SU-DHL-6 (cell line): ENCODE data around the gene CCND3.

Experiments
- H2AFZ ChIP-seq: fragments of 200-600 bp; sonication (generic); 2 replicates; pipeline ENCODE4 v1.6.1; 2014; ENCODE audit warnings: low read depth, mild to moderate bottlenecking, moderate library complexity, mixed read lengths, antibody characterized with exemption, low read length; ENCODE audit not compliant: severe bottlenecking
- H3F3A ChIP-seq: fragments of 200-600 bp; shearing (Covaris generic); 2 replicates; pipeline ENCODE4 v1.6.0; 2016; ENCODE audit warnings: antibody characterized with exemption, mild to moderate bottlenecking; ENCODE audit not compliant: insufficient read depth
- H3K27ac ChIP-seq: fragments of 200-600 bp; sonication (generic); 2 replicates; pipeline ENCODE4 v1.5.1; 2016; ENCODE audit warnings: low read depth, mild to moderate bottlenecking, low read length, moderate library complexity, mixed read lengths
- H3K27me3 ChIP-seq: fragments of 200-600 bp; sonication (generic), shearing (Covaris generic); 2 replicates; pipeline ENCODE4 v1.6.0; 2014; ENCODE audit warnings: mild to moderate bottlenecking, low read length
- H3K36me3 ChIP-seq: fragments of 200-600 bp; sonication (generic); 2 replicates; pipeline ENCODE4 v1.6.1; 2014; ENCODE audit warnings: mild to moderate bottlenecking, low read length, mixed read lengths
- H3K4me2 ChIP-seq: fragments of 300-600, 200-600 bp; shearing (Covaris generic), sonication (generic); 2 replicates; pipeline ENCODE4 v1.6.0; 2014; ENCODE audit warnings: low read length, low read depth, mild to moderate bottlenecking; ENCODE audit not compliant: poor library complexity, severe bottlenecking
- H3K4me3 ChIP-seq: fragments of 200-600 bp; sonication (generic); 2 replicates; pipeline ENCODE4 v1.5.1; 2014; ENCODE audit warnings: antibody characterized with exemption, low read length, mild to moderate bottlenecking, mixed read lengths; ENCODE audit not compliant: insufficient read depth, poor library complexity, severe bottlenecking
- H3K79me2 ChIP-seq: fragments of 200-600 bp; sonication (generic); 2 replicates; pipeline ENCODE4 v1.6.1; 2014; ENCODE audit warnings: mild to moderate bottlenecking, low read length, moderate library complexity; ENCODE audit not compliant: insufficient read depth
- H3K9ac ChIP-seq: fragments of 200-600 bp; sonication (generic); 2 replicates; pipeline ENCODE4 v1.7.0; 2014; ENCODE audit warnings: mild to moderate bottlenecking, low read length
- H3K9me2 ChIP-seq: fragments of 200-600 bp; sonication (generic); replicated peaks from 2 replicates; pipeline ENCODE4 v1.6.1; 2014; ENCODE audit warnings: low read length; ENCODE audit not compliant: insufficient read depth
- H3K9me3 ChIP-seq: fragments of 200-600 bp; sonication (generic); 2 replicates; pipeline ENCODE4 v1.6.1; 2014; ENCODE audit warnings: low read length, mixed read lengths; ENCODE audit not compliant: insufficient read depth
- H4K20me1 ChIP-seq: fragments of 200-600 bp; sonication (generic); 2 replicates; pipeline ENCODE4 v1.6.1; 2014; ENCODE audit warnings: low read depth, mild to moderate bottlenecking, antibody characterized with exemption, low read length, moderate library complexity, mixed read lengths
- CTCF ChIP-seq: fragments of 200-600 bp; sonication (generic); IDR thresholded peaks from one replicate; pipeline ENCODE4 v1.5.1; 2017; ENCODE audit warnings: antibody characterized with exemption, mild to moderate bottlenecking, low read length, moderate library complexity; ENCODE audit not compliant: insufficient read depth, poor library complexity, severe bottlenecking
- EZH2phosphoT487 ChIP-seq: fragments of 200-600 bp; sonication (generic), shearing (Covaris generic); conservative IDR thresholded peaks from 2 replicates; pipeline ENCODE4 v1.6.1; 2018; ENCODE audit warnings: mild to moderate bottlenecking, antibody characterized with exemption, low read length, moderate library complexity, mixed read lengths

The CCND3 gene

GRCh38 chr6:41958022-41958856 lies 16.6 kb upstream of the CCND3 start:
- Histone ChIP-seq H3K27me3 (no peaks in the 10 kb centered on the region), H4K20me1 (no peaks in the 10 kb centered on the region), H3K79me2 (no peaks in the 10 kb centered on the region), H3K36me3 (no peaks in the 10 kb centered on the region), H3F3A (0 out of 2 replicates have a peak, but pooled peaks cover 6% of the 10 kb centered on the region), H3K27ac (no peak overlapping the region), H2AFZ (no peak overlapping the region), H3K9me3 (no peaks in the 10 kb centered on the region), H3K4me2 (no peak overlapping the region), H3K9ac (no peak overlapping the region), H3K9me2 (no peaks in the 10 kb centered on the region), H3K4me3 (no peak overlapping the region)
- TF ChIP-seq CTCF (no peak), EZH2phosphoT487 (no peak)

DNA sequence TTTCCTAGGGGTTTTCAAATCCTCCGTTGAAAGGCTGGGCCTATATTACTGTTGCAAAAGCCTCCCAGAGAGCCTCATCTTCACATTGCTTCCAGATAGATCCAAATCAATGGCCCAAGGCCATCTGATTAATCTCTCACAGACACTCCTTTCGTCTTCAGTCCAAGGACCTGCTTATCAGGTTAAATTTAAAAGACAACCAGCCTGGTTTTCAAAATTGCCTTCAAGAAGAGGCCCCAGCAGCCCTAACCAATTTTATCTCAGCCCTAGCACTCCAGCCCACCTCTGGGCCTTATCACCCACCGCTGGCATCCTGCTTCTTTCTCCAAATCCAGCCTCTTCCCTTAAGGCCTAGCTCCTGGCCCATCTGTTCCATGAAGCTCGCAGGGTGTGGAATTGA lies 15.5 kb upstream of the CCND3 start:
- Histone ChIP-seq H3K27ac (no peak overlapping the region), H2AFZ (no peak overlapping the region), H4K20me1 (no peaks in the 10 kb centered on the region), H3K9ac (no peak overlapping the region), H3K4me2 (no peak overlapping the region), H3K27me3 (no peaks in the 10 kb centered on the region), H3K79me2 (no peaks in the 10 kb centered on the region), H3K9me3 (no peaks in the 10 kb centered on the region), H3K9me2 (no peaks in the 10 kb centered on the region), H3K4me3 (no peak overlapping the region), H3F3A (0 out of 2 replicates have a peak, but pooled peaks cover 6% of the 10 kb centered on the region), H3K36me3 (no peaks in the 10 kb centered on the region)
- TF ChIP-seq EZH2phosphoT487: no peak
- TF ChIP-seq CTCF: no peak

DNA sequence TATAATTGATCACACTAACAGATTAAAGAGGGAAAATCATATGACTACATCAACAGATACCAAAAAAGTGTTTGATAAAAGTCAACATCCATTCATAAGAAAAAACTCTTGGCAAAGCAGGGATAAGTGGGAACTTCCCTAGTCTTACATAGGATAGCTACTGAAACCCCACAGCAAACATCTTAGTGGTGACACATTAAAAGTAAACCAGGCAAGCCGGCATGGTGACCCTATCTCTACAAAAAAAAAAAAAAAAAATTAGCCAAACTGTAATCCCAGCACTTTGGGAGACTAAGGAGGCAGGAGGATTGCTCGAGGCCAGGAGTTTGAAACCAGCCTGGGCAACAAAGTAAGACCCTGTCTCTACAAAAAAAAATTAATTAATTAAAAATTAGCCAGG lies 13.8 kb upstream of the CCND3 start:
- no peak overlapping the region for H3K4me2 ChIP-seq
- H3K4me3 ChIP-seq: no peak overlapping the region

More for the DNA sequence above, 13.8 kb upstream of the CCND3 start:
- Histone ChIP-seq H3K9me3 (no peaks in the 10 kb centered on the region), H2AFZ (no peak overlapping the region), H3K27me3 (no peaks in the 10 kb centered on the region), H4K20me1 (no peaks in the 10 kb centered on the region), H3K9ac (no peak overlapping the region), H3K36me3 (no peaks in the 10 kb centered on the region), H3K9me2 (no peaks in the 10 kb centered on the region), H3F3A (0 out of 2 replicates have a peak, but pooled peaks cover 6% of the 10 kb centered on the region), H3K27ac (no peak overlapping the region), H3K79me2 (no peaks in the 10 kb centered on the region)
- TF ChIP-seq EZH2phosphoT487: no peak
- TF ChIP-seq CTCF: no peak
